ENCODE measurements around the gene THAP12.
"Not testable (repeated sequence)": the region's sequence is repeated elsewhere in the genome, so short reads cannot be mapped to it uniquely, and the experiment has no call there.

Gene THAP12

GRCh38 chr11:76323375-76323774, 57.6 kb downstream of the THAP12 start:
- not testable (repeated sequence) for DNase-seq

GRCh38 chr11:76322942-76323341, 58.0 kb downstream of the THAP12 start:
- DNase-seq, result no peak

GRCh38 chr11:76322540-76322939, 58.4 kb downstream of the THAP12 start:
- no peak for DNase-seq

- DNase-seq, result no peak
These were observed 59.0 kb downstream of the THAP12 start for GRCh38 chr11:76321820-76322524.

GRCh38 chr11:76321340-76321739, 59.6 kb downstream of the THAP12 start:
- DNase-seq, result no peak

- no peak for DNase-seq
These were observed 60.0 kb downstream of the THAP12 start for GRCh38 chr11:76320929-76321328.

GRCh38 chr11:76319798-76320197, 61.1 kb downstream of the THAP12 start:
- DNase-seq, result not testable (repeated sequence)

- DNase-seq, result peak; percentile 89
These were observed 62.1 kb downstream of the THAP12 start for GRCh38 chr11:76318744-76319384.

GRCh38 chr11:76317296-76317695, 63.6 kb downstream of the THAP12 start:
- DNase-seq, result no peak

- DNase-seq, result no peak
These were observed 64.2 kb downstream of the THAP12 start for GRCh38 chr11:76316726-76317125.

GRCh38 chr11:76315182-76315853, 65.6 kb downstream of the THAP12 start:
- DNase-seq, result no peak

- no peak for DNase-seq
These were observed 66.2 kb downstream of the THAP12 start for GRCh38 chr11:76314741-76315090.

GRCh38 chr11:76313913-76314740, 66.8 kb downstream of the THAP12 start:
- DNase-seq, result no peak

- no peak for DNase-seq
These were observed 67.7 kb downstream of the THAP12 start for GRCh38 chr11:76313271-76313670.

- DNase-seq, result no peak
These were observed 69.9 kb downstream of the THAP12 start for GRCh38 chr11:76310832-76311595.

GRCh38 chr11:76307978-76308747, 72.8 kb downstream of the THAP12 start:
- DNase-seq, result no peak

- DNase-seq, result no peak
These were observed 73.5 kb downstream of the THAP12 start for GRCh38 chr11:76307396-76307795.

GRCh38 chr11:76303399-76303798, 77.5 kb downstream of the THAP12 start:
- no peak for DNase-seq

GRCh38 chr11:76302996-76303395, 77.9 kb downstream of the THAP12 start:
- DNase-seq, result no peak

Data from stimulated activated CD4-positive, alpha-beta T cell treated with anti-CD3 and anti-CD28 coated beads, Interleukin-15, amount 100 ng/mL, for 24 hours (primary cell).